ENCODE measurements around the gene HSPA1A.

GRCh38 chr6:31781244-31782125, 33.9 kb upstream of the HSPA1A start:
- TF ChIP-seq CTCF (IDR thresholded peaks at IDR 0.05) (no peak), POLR2AphosphoS5 (IDR thresholded peaks at IDR 0.05; ENCODE audit: low read depth, low read length) (no peak), REST (IDR thresholded peaks at IDR 0.05; ENCODE audit: insufficient read depth in 1 of 2, low read depth in 2 of 2, low read length in 1 of 2) (no peak), SIN3A (IDR thresholded peaks at IDR 0.05; ENCODE audit: borderline replicate concordance, insufficient read depth, low read depth, low read length) (no peak)
